ENCODE data around the gene OGFOD3. TPM values are rescaled to one million over a fixed set of nuclear protein-coding genes. Genes with fewer than 3 reads are reported as not detected.

The OGFOD3 gene
- total RNA-seq, 4 donors from 2014 or later = 7.9 to 27.5 (median 25.9) TPM

DNA sequence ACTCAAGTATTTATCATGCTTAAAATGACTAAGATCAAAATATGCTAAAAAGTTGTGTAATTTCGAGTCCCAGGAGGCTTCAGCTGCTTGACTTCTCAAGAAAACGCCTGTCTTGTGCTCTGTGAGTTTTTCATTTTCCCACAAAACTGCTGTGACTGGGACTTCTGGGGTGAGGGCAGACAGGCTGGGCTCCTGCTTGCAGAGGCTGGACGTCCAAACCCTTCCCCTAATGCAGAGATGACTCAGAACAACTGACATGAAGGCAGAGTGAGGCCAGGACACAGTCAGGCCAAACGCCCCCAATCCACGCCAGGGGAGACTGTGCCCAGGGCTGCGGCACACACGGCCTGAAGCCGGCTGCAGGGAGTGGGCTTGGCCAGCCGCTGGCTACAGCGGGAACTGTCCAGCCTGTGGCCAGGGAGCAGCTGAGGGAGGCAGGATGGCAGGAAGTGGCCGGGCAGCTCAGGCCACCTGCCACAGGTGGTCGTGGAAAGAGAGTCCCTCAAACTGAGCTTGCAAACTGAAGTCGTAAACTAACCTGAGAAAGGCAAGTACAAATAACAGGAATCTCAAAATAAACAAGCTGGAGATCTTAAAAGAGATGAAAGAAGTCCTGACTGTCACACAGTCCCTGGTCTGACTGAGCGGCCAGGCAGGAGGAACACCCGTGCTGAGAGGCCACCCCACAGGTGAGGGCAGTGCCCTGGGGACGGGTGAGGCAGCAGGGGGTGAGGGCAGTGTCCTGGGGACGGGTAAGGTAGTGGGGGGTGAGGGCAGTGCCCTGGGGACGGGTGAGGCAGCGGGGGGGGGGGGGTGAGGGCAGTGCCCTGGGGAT lies 21.6 kb downstream of the OGFOD3 start:
- TF ChIP-seq, protein P1, sequence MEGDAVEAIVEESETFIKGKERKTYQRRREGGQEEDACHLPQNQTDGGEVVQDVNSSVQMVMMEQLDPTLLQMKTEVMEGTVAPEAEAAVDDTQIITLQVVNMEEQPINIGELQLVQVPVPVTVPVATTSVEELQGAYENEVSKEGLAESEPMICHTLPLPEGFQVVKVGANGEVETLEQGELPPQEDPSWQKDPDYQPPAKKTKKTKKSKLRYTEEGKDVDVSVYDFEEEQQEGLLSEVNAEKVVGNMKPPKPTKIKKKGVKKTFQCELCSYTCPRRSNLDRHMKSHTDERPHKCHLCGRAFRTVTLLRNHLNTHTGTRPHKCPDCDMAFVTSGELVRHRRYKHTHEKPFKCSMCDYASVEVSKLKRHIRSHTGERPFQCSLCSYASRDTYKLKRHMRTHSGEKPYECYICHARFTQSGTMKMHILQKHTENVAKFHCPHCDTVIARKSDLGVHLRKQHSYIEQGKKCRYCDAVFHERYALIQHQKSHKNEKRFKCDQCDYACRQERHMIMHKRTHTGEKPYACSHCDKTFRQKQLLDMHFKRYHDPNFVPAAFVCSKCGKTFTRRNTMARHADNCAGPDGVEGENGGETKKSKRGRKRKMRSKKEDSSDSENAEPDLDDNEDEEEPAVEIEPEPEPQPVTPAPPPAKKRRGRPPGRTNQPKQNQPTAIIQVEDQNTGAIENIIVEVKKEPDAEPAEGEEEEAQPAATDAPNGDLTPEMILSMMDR (IDR thresholded peaks at IDR 0.05) = no peak
- TF ChIP-seq POLR2A (IDR thresholded peaks at IDR 0.05) (no peak), EP300 (IDR thresholded peaks at IDR 0.05; ENCODE audit: low read depth) (no peak), POLR2AphosphoS5 (IDR thresholded peaks at IDR 0.05) (no peak)
- intact Hi-C loops (cut with DNase I; ENCODE audit: low total_unique reads) = loop anchor here (1.0 kb wide), 1 partner anchor 45 kb away; no protein-coding TSS in a partner anchor

DNA sequence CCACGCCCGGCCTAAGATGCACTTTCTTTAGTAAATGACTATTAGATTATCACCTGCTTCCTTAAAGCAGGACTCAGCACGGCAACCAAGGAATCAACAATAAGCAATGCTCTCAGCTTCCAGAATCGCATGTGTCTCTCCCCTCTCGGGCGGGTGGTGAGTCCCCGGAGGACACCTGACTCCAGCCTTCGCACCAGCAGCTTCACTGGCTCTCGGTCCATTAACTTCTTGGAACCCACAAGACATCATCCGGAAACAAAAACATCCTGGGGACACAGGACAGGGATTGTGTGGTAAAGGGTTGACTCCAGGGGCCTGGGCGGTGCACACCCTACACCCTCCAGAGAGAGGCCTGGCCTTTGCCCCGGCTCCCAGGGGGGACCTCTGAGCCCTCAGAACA lies 24.1 kb downstream of the OGFOD3 start:
- TF ChIP-seq POLR2AphosphoS5 (IDR thresholded peaks at IDR 0.05) (no peak), POLR2A (IDR thresholded peaks at IDR 0.05) (no peak), EP300 (IDR thresholded peaks at IDR 0.05; ENCODE audit: low read depth) (no peak)
- TF ChIP-seq, protein P1 (IDR thresholded peaks at IDR 0.05) = no peak
- intact Hi-C loops (cut with DNase I; ENCODE audit: low total_unique reads) = no loop called here
- Histone ChIP-seq H3K27me3 (no peaks in the 10 kb centered on the region), H3K4me3 (no peak overlapping the region), H3K27ac (no peak overlapping the region), H3K9me3 (no peaks in the 10 kb centered on the region), H3K36me3 (no peaks in the 10 kb centered on the region), H3K4me1 (no peaks in the 10 kb centered on the region)
- 81% methylated on average over 12 of the region's 12 CpGs; no CpG with 5 or more reads in 1 of the 2 donors for WGBS, 2 donors (ENCODE audit: low coverage in 1 of 2)
- in situ Hi-C loops (cut with MboI; ENCODE audit: low pct_ligation_motif_present in 1 of 4, low pct_unique_long_range_greater_than_20kb in 1 of 4, low sequenced_read_pairs in 3 of 4) = no loop called here
- no peak for DNase-seq

More for the DNA sequence above, 21.6 kb downstream of the OGFOD3 start:
- Histone ChIP-seq H3K4me3 (no peak overlapping the region), H3K9me3 (no peaks in the 10 kb centered on the region), H3K27ac (no peak overlapping the region), H3K36me3 (no peaks in the 10 kb centered on the region), H3K27me3 (no peaks in the 10 kb centered on the region), H3K4me1 (peaks cover 0 to 7% (median 0%) of the 10 kb centered on the region in 4 donors)
- no peak for DNase-seq
- in situ Hi-C loops (cut with MboI; ENCODE audit: low pct_ligation_motif_present in 1 of 4, low pct_unique_long_range_greater_than_20kb in 1 of 4, low sequenced_read_pairs in 3 of 4) = no loop called here
- WGBS, 2 donors (ENCODE audit: low coverage in 1 of 2) = 70 to 75% methylated on average over 2 to 19 of the region's 19 CpGs

DNA sequence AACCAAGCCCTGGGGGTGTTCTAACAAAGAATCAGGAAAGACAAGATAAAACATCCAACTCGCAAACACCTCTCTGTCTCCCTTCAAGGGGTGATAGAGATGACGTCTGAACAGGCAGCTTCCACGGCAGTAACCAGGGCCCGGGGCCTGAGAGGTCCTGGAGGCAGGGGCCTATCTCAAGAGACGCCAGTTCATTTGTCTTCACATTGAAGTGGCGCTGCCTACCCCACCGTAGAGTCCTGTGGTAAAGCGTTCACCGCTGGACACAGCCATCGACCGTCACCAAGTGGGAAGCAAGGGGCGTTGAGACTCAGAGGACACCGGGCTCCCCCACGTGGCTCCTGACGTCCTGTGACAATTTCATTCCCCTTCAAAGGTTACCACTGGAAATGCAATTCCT lies 25.4 kb downstream of the OGFOD3 start:
- TF ChIP-seq POLR2AphosphoS5 (IDR thresholded peaks at IDR 0.05) (no peak), EP300 (IDR thresholded peaks at IDR 0.05; ENCODE audit: low read depth) (no peak), POLR2A (IDR thresholded peaks at IDR 0.05) (no peak)
- TF ChIP-seq, protein P1 (IDR thresholded peaks at IDR 0.05) = no peak
- no peak for DNase-seq
- intact Hi-C loops (cut with DNase I; ENCODE audit: low total_unique reads) = no loop called here
- no peaks in the 10 kb centered on the region for H3K36me3 ChIP-seq
- H3K27me3 ChIP-seq = peaks cover 4% of the 10 kb centered on the region
- H3K4me1 ChIP-seq = no peaks in the 10 kb centered on the region
- no peak overlapping the region for H3K4me3 ChIP-seq
- H3K9me3 ChIP-seq = no peaks in the 10 kb centered on the region
- WGBS, 2 donors (ENCODE audit: low coverage in 1 of 2) = 94% methylated on average over 15 of the region's 15 CpGs; no CpG with 5 or more reads in 1 of the 2 donors
- in situ Hi-C loops (cut with MboI; ENCODE audit: low pct_ligation_motif_present in 1 of 4, low pct_unique_long_range_greater_than_20kb in 1 of 4, low sequenced_read_pairs in 3 of 4) = no loop called here
- H3K27ac ChIP-seq = no peak overlapping the region

DNA sequence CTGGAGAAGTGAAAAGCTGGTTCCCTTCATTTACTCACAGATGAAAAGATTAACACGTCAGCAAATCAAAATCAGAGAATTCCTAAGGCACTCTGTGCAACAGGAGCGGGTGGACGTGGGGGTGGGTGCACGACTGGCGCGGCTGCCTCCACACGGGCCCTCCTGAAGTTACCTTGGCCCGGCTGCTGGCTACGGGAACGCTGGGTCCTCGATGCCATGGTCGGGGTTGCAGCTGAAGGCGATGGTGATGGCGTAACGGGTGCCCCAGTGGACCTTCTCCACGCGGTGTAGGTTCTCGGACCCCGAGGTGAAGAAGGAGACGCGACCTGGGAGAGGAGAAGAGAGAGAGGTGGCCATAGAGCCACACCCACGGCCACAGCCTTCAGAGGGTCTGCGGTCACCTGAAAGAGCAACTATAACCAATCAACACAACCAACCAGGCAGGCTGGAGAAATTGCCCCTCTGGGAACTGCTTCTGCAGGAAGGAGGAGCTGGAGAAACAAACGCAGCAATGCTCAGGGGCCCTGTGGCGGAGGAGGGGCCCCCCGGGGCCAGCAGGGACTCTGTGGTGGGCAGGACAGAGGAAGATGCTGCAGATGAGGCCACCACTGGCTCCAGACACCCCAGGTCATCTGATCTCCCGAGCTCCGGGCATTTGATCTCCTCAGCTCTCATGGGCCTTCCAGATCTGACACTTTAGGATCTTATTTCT lies 26.0 kb downstream of the OGFOD3 start:
- no peaks in the 10 kb centered on the region for H3K9me3 ChIP-seq
- no peak for DNase-seq
- intact Hi-C loops (cut with DNase I; ENCODE audit: low total_unique reads) = no loop called here
- no peak overlapping the region for H3K27ac ChIP-seq
- in situ Hi-C loops (cut with MboI; ENCODE audit: low pct_ligation_motif_present in 1 of 4, low pct_unique_long_range_greater_than_20kb in 1 of 4, low sequenced_read_pairs in 3 of 4) = no loop called here
- no peaks in the 10 kb centered on the region for H3K36me3 ChIP-seq
- peaks cover 0 to 2% (median under 1%) of the 10 kb centered on the region in 4 donors for H3K4me1 ChIP-seq
- peaks cover 10% of the 10 kb centered on the region for H3K27me3 ChIP-seq
- 93% methylated on average over 25 of the region's 28 CpGs; no CpG with 5 or more reads in 1 of the 2 donors for whole genome bisulfite sequencing, 2 donors (ENCODE audit: low coverage in 1 of 2)
- TF ChIP-seq EP300 (IDR thresholded peaks at IDR 0.05; ENCODE audit: low read depth) (no peak), POLR2A (IDR thresholded peaks at IDR 0.05) (no peak), POLR2AphosphoS5 (IDR thresholded peaks at IDR 0.05) (no peak)
- TF ChIP-seq, protein P1 (IDR thresholded peaks at IDR 0.05) = no peak
- H3K4me3 ChIP-seq = no peak overlapping the region

Data from transverse colon (tissue), 4 donors.